NCI-H1417 treated with DMSO at 0.1 percent for 48 hours (cell line): ENCODE data around the gene ECHS1.
"Not testable (repeated sequence)": the region's sequence is repeated elsewhere in the genome, so short reads cannot be mapped to it uniquely, and the experiment has no call there.

Experiments used
- DNase-seq: peaks from one replicate; lab custom pipeline; 2025; lab: John Stamatoyannopoulos, UW

ECHS1 gene

DNA sequence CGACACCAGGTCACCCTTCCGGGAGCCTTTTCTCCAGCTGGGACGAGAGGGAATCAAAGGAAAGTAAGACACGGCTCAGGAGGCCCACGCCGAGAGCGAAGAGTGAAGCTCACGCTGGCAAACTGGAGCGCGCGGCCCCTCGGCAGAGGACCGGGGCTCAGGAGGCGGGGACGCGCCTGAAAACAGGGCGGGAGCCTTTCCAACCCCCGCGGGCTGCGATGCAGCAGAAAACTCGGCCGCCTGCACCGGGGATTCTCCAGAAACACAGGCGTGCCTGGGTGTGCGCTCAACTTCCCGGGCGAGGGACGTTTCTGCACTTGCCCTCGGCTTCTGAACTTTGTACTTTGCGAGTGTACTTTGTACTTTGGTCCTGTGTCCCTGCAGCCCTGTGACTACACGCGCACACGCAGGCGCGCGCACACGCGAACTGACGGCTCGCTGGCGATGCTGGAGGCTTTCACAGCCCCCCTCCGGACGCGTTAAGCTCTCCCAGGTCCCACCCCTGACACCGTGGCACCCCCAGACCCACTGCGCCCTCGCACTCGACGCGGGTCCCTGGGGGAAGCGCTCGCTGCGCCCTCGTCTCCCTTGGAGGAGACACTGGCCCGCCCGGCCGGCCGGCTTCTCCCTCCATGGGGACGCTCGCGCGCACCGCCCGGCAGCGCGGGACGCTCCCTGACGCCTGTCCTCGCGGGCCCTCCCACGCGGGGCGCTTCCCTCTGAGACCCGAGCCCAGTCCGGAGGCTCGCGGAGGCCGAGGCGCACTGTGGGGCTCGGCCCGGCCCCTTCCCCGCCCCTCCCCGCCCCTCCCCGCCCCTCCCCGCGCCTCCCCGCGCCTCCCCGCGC, 5.3 kb upstream of the ECHS1 start:
- DNase-seq: no peak

DNA sequence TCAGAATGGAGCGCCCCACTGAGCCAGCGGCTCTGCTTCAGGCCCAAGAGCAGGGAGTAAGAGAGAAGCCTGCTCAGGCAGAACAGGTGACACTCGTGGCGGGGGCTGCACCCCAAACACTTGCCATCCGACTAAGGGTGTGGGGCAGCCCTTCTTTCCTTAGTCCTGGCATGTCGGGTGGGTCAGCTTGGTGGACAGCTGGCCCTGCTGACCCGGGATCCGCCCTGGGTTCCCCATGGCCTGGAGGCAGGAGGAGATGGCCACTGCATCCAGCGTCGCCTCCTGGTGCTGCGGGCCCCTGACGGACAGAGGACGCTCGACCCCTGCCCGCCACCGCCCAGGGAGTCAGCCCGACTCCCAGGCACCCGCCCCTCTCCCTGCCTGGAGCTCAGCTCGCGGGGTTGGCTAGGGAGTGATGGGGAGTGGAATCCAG, 4.7 kb upstream of the ECHS1 start:
- DNase-seq: no peak

DNA sequence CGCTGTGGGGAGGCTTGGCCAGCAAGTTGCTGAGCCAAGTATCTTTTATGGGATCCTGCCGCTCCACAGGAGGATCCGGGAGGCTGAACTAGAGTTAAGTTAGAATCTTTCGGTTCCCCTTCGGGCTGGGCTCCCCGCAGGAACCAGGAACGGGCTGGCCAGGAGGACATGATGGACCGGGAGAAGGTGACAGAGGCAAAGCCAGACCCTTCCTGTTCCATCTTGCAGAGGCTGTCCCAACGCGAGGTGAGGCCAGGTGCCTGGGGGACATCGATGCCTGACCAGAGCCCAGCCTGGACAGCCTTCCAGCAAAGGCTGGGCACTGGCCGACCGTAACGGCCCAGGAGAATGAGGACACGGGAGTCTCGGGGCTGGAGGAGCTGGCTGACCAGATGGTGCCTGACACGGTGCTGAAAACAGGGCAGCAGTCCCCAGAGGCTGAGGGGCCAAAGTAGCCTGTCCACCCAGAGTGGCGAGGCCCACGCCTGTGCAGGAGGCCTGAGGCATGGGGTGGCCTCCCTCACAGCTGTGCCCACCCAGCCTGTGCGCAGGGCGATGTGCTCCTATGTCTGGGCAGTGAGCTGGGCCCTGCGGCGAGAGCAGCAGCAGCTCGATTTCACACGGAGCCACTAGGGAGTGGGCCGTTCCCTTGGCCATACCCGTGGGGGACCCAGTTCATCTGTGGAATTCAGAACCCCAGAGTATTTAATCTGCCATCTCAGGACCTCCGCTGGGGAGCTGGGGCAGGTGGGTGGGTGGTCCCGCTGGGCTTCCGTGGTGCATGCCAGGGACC, 4.1 kb upstream of the ECHS1 start:
- DNase-seq: no peak

DNA sequence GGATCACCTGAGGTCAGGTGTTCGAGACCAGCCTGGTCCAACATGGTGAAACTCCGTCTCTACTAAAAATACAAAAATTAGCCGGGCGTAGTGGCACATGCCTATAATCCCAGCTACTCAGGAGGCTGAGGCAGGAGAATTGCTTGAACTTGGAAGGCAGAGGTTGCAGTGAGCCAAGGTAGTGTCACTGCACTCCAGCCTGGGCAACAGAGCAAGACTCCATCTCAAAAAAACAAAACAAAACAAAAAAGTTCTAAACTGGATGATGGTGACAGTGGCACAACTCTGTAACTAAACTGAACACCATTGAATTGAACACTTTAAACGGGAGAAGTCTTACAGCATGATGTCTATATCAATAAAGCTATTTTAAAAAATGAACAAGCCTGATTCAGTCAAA, 3.0 kb upstream of the ECHS1 start:
- not testable (repeated sequence) for DNase-seq

DNA sequence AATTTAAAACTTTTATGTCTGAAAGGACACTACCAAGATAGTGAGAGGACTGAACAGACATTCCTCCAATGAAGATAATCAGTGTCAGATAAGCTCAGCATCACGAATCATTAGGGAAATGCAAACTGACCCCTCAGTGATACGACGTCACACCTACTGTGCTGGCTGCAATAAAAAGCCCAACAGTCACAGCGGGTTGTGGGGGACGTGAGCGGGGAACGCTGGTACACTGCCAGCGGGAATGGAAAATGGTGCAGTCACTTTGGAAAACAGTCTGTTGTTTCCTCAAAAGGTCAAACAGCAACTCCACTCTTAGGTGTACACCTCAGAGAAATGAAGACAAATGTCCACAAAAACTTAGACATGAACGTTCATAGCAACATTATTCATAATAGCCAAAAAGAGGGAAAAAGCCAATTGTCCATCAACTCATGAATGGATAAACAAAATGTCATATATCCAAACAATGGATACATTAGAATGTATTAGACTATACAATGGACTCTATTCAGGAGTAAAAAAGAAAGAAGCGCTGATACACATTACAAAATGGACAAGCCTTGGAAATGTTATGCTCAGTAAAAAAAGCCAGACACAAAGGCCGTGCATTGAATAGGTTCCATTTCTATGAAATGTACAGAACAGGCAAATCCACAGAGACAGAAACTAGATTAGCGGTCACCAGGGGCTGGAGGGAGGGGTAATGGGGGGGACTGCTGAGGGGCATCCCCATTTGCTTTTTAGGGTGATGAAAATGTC, 2.4 kb upstream of the ECHS1 start:
- DNase-seq: no peak

DNA sequence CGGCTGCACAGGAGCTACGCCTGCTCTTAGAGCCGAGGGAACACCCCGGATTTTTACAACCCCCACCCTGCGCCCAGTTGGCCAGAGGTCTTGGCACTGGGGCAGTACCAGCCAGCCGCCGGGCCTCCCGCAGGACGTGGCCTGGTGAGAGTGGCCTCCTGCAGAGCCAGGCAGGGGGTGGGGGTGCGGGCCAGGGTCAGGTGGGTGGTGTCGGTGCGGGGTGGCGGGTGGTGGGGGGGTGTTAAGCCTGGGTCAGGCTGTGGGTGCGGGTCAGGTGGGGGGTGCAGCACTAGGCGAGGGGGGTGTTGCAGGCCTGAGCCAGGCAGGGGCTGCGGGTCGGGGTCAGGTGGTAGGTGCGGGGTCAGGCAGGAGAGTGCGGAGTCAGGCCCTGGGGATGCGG, 647 bp downstream of the ECHS1 start:
- DNase-seq: no peak

DNA sequence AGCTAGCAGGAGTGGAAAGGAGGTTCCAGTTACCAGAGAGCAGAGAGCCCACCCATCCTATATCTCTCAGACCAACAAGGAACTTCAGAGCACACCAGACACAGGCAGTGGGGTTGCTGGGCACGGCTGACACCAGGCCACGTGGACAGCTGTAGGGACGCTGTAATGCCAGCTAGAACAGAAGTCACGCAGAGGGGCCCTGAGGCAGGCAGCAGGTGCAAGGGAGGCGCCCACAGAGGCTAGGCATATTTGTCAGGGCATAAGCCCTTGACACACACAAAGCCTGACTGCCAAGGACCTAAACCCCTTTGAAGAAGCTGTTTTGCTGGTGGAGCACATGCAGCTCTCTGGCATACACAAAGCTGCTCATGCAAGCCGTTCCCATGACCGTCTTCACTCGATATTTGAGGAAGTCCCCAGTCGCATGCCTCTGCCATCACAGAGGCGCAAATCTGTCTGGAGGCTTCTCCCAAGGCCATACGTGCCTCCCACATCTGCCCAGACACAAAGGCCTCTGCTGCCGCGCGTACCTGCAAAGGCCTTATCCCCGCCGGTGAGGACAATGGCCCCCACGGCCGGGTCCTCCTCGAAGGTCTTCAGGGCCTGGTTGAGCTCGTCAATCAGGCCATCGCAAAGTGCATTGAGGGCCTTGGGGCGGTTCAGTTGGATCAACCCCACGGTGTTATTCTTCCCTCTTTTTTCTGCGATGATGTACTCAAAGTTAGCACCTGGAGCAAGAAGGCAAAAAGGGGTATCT, 2.9 kb downstream of the ECHS1 start:
- no peak for DNase-seq

DNA sequence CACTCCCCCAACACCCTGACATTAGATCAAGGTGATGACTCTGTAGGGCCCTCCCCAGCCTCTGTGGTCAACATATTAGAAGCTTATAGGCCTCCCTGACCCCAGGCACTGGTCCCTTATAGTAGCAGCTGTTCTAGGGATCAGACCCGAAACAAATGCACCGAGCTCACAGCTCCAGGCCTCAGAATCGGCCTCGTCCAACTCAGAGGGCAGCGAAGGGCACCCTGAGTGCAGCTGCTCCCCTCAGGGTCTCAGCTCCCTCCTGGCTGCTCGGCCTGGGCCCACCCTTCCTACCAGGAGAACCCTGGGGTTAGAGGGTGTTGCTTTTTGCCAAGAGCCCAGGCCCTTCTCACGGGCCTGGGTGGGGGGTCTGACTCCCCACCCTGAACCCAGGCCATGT, 5.0 kb downstream of the ECHS1 start:
- DNase-seq: no peak

DNA sequence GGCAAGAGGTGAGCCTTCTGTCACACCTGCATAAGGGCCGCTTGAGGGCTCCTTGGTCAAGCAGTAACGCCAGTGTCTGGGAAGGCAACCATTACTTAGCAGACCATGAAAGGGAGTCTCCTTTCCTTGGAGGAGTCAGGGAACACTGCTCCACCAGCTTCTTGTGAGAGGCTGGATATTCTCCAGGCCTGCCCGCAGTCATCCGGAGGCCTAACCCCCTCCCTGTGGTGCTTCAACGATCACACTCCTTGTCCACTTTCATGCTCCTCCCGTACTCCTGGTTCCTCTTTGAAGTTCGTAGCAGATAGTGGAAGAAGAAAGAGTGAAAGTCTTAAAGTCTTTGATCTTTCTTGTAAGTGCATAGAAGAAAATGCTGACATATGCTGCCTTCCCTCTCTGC, 5.7 kb downstream of the ECHS1 start:
- not testable (repeated sequence) for DNase-seq

DNA sequence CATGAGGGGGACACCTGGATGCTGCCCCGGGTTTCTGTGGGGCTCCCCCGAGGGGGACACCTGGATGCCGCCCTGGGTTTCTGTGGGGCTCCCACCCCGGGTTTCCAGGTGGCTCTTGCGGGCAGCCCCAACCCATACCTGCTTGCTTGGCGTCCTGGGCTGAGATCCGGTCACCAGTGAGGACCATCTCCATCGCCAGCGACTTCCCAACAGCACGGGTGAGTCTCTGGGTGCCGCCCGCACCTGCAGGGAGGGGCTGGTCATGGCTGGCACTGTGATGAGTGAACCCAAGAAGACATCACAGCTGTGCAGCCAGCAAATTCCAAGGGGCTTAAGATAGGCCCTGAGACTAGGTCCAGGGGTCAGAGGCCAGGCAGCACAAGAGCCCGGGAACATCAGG, 6.4 kb downstream of the ECHS1 start:
- DNase-seq: no peak

DNA sequence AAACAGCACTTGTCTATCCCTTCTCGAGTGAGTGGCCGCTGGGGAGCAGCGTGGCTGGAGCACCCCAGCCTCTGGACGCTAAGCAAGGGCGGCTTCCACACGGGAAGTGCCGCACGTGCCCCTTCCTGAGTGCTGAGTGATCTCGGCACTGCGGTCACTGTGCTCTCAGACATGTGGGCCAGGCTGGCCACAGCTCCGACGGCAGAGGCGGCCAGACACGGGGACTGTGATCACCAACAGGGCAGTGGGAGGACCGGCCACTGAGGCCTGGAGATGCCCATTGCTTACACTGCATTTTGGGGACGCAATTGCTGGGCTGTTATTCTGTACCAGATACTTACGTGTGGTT, 7.0 kb downstream of the ECHS1 start:
- no peak for DNase-seq

DNA sequence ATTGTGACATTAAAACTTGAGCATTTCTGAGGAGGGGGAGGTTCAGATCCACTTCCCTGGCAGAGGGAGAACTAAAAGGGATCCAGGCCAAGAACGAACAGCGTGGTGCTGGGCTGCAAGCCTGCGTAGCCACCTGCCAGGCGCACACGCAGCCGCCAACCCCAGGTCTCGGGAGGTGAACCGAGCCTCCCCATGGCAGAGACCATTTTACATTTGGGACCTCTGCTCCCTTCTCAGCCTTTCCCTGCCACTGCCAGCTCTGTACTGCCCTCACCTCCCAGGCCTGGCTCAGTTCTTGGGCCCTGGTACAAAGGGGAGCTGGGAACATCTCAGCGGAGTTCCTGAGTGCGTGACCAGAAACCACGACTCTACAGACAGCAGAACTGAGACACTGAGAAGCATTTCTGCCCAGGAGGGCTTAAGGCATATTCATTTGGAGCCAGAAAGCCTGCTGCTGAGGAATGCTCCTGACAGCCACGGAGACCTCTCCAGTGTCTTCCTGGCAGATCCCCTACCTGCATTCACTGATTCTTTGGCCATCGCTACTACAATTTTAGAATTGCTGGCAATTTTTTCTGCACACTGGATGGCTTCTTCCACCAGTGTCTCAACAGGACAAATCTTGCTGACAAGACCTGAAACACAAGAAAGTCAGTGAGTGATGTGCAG, 7.6 kb downstream of the ECHS1 start:
- no peak for DNase-seq

DNA sequence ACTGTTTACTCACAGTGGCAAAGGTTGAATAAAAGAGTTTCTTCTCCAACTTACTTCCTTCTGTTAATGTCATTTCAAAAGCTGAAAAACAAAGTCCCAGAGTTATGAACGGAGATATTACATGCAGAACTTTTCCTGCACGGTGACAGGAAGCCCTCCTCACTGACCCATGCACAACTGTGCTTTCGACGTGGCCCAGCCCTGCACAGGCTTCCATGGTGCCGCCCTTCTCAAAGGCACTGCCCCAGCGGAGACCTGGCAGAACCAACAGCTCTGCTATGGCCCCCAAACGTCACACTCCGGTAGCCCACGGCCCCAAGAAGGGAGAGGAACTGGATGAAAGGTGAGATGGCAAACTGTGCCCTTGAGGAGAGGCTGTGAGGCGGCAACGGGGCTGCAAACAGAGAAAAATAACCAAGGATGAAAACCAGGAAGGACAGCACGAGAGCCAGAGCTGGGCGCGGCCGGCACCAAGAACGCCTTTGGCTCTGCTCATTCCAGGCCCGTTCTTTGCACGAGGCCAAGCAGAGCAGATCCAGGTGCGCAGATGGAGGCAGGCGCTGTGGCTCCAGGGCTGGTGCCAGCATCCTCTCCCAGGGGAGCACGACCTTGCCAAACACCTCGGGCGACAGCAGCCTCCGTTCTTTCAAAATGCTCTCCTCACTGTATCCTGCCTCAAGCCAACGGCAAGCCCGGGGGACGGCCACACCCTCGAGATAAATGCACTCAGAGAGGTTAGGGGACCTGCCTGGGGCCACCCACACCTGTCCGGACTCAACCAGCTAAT, 8.3 kb downstream of the ECHS1 start:
- DNase-seq: no peak

DNA sequence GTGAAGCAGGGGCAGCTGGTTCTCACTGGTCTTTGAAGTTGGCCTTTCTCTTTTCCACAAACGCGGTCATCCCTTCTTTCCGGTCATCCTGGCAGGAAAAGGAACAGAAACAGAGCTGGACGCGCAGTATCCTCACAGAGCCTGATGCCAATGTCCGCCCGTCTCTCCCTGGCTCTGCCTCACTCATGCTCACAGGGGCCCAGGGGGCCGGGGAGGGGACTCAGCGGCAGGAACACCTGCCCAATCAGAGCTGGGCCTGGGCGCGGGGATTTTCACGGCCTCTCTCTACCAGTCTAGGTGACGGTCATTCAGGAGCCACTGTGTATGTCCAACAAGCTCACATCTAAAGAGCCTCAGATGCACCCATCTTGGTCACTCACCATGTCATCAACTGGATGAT, 10.3 kb downstream of the ECHS1 start:
- no peak for DNase-seq

DNA sequence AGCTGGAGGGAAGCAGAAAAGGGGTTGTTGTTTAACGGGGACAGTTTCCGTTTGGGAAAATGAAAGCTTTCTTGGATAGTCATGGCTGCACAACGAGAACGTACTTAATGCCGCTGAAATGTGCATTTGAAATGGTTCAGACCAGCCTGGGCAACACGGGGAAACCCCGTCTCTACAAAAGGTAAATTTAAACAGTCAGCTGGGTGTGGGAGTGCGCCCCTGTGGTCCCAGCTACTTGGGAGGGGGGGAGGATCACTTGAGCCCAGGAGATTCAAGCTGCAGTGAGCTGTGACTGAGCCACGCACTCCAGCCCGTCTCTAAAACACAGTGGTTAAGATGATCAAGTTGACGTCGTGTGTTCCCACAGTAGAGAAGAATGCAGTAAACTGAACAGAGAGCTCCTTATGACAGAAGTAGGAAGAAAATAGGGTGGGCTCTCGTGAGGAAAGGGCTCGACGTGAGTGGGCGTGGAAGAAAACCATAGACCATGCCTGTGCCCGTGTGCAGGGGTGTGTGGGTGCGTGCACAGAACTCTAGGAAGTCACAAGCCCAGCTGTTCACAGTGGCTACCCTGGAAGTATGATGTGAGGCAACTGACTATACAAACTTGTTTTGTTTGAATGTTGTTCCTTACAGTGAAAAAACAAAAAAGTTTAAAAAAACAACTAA, 11.2 kb downstream of the ECHS1 start:
- DNase-seq: no peak

DNA sequence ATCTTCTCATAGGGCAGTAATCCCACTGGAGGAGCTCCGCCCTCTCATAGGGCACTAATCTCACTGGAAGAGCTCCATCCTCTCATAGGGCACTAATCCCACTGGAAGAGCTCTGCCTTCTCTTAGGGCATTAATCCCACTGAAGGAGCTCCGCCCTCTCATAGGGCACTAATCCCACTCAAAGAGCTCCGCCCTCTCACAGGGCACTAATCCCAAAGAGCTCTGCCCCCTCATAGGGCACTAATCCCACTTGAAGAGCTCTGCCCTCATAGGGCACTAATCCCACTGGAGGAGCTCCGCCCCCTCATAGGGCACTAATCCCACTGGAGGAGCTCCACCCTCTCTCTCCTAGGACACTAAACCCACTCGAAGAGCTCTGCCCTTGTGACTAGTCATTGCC, 11.9 kb downstream of the ECHS1 start:
- no peak for DNase-seq

DNA sequence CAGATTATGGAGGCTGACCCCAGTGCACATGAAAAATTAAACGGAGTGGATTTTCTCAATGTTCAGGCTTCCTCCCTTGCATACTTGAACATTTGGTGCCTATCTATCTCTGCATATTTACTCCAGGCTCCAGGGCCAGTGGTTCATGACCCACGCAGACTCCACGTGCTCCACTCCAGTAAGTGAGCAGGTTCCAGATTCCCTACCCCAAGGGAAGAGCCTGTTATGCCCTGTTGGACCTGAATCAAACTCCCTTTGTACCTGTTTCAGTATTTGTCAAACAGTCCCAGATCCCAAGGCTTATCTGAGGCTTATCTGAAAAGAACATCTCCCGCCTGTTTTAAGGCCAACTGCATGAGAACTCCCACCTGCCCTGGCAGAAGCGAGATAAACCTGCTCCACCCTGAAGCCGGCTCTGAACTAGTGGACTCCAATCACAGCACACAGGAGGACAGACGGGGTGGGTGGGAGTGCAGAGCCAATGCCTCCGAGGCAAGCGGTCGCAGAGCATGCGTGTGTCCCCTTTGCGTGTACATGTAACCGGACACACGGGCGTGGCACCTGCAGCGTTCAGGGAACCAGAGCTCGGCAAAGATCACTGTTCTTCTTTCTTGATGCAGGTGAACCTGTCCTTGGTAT, 13.1 kb downstream of the ECHS1 start:
- DNase-seq: no peak

DNA sequence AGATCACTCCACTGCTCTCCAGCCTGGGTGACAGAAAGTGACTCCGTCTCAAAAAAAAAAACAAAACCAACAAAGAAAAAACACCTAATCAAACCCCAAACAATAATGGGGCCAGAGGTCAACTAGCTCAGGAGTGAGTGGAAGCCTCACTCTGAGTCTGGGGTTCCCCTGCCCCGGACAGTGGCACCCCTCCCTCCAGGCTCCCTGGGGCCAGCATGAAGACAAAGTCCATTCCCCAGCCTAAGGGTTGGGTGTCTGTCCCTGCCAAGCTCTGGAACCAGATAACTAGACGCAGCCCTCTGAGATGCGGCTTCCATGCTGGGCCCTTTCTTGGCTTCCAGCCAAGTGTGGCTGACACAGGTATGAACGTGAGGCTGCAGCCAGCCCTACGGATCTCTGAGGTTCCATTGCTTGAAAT, 13.6 kb downstream of the ECHS1 start:
- DNase-seq: no peak

DNA sequence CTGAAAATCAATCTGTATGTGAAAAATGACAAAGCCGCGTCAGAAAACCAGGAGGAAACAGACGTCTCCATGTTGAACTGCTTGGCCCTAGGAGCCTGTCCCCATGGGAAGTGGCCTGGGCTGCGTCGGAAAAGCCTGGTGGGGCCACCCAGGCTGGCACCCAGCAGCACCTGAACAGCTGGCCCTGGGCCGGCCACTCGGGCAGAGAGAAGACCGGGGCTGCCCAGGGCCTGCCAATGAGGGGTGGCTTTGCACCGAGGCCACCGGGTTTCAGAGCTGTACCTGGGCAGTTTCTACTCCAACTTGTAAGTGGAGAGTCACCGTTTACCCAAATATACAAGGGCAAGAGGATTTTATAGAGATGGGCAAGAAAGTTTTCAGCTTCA, 14.2 kb downstream of the ECHS1 start:
- no peak for DNase-seq
